Measurements from ENCODE around the gene TEC.
"Not testable (repeated sequence)": the region's sequence is repeated elsewhere in the genome, so short reads cannot be mapped to it uniquely, and the experiment has no call there.

TEC gene

GRCh38 chr4:48193921-48194468, 75.6 kb downstream of the TEC start:
- DNase-seq, result no peak

GRCh38 chr4:48193096-48193836, 76.4 kb downstream of the TEC start:
- no peak for DNase-seq

GRCh38 chr4:48191758-48192157, 77.9 kb downstream of the TEC start:
- DNase-seq, result no peak

GRCh38 chr4:48190839-48191238, 78.8 kb downstream of the TEC start:
- DNase-seq, result no peak

GRCh38 chr4:48189731-48190130, 79.9 kb downstream of the TEC start:
- no peak for DNase-seq

GRCh38 chr4:48188390-48188789, 81.2 kb downstream of the TEC start:
- no peak for DNase-seq

- no peak for DNase-seq
Measured at GRCh38 chr4:48187813-48188212, 81.8 kb downstream of the TEC start.

- DNase-seq, result not testable (repeated sequence)
Measured at GRCh38 chr4:48187066-48187465, 82.6 kb downstream of the TEC start.

GRCh38 chr4:48186394-48186793, 83.2 kb downstream of the TEC start:
- DNase-seq, result not testable (repeated sequence)

GRCh38 chr4:48184882-48185281, 84.8 kb downstream of the TEC start:
- DNase-seq, result no peak

GRCh38 chr4:48180234-48180633, 89.4 kb downstream of the TEC start:
- no peak for DNase-seq

- DNase-seq, result no peak
Measured at GRCh38 chr4:48178931-48179330, 90.7 kb downstream of the TEC start.

- no peak for DNase-seq
Measured at GRCh38 chr4:48175806-48176205, 93.8 kb downstream of the TEC start.

GRCh38 chr4:48175328-48175727, 94.3 kb downstream of the TEC start:
- DNase-seq, result no peak

GRCh38 chr4:48173056-48173991, 96.3 kb downstream of the TEC start:
- no peak for DNase-seq

- no peak for DNase-seq
Measured at GRCh38 chr4:48172651-48173050, 97.0 kb downstream of the TEC start.

- DNase-seq, result no peak
Measured at GRCh38 chr4:48169636-48170035, 100.0 kb downstream of the TEC start.

GRCh38 chr4:48167538-48168263, 101.9 kb downstream of the TEC start:
- DNase-seq, result no peak

- DNase-seq, result not testable (repeated sequence)
Measured at GRCh38 chr4:48164561-48164960, 105.1 kb downstream of the TEC start.

- DNase-seq, result no peak
Measured at GRCh38 chr4:48163746-48164145, 105.9 kb downstream of the TEC start.

- DNase-seq, result no peak
Measured at GRCh38 chr4:48162162-48162561, 107.5 kb downstream of the TEC start.

GRCh38 chr4:48157271-48157670, 112.4 kb downstream of the TEC start:
- no peak for DNase-seq

GRCh38 chr4:48156423-48156822, 113.2 kb downstream of the TEC start:
- no peak for DNase-seq
